GM21619 (cell line): ENCODE data around the gene EXOC1.
A peak's percentile ranks its signal among the peaks of the same experiment; 100 is the strongest.

Experiments
- ATAC-seq: cut with Tn5 transposase; IDR thresholded peaks from one replicate; pipeline ENCODE4 v1.9.1; 2021; ENCODE audit not compliant: unreplicated experiment

EXOC1 gene

GRCh38 chr4:55849724-55850123, 3.7 kb upstream of the EXOC1 start:
- no peak for ATAC-seq

GRCh38 chr4:55851885-55852284, 1.6 kb upstream of the EXOC1 start:
- no peak for ATAC-seq

- ATAC-seq, result no peak
These were observed 681 bp downstream of the EXOC1 start for GRCh38 chr4:55854129-55854528.

- no peak for ATAC-seq
These were observed 4.1 kb downstream of the EXOC1 start for GRCh38 chr4:55857586-55857985.

- ATAC-seq, result no peak
These were observed 6.3 kb downstream of the EXOC1 start for GRCh38 chr4:55859711-55860110.

GRCh38 chr4:55864577-55865223, 11.3 kb downstream of the EXOC1 start:
- no peak for ATAC-seq

- no peak for ATAC-seq
These were observed 11.9 kb downstream of the EXOC1 start for GRCh38 chr4:55865228-55865806.

- ATAC-seq, result peak; percentile 86
These were observed 13.0 kb downstream of the EXOC1 start for GRCh38 chr4:55866290-55866907.

- ATAC-seq, result peak; percentile 87
These were observed 13.6 kb downstream of the EXOC1 start for GRCh38 chr4:55866973-55867574.

GRCh38 chr4:55868581-55869090, 15.2 kb downstream of the EXOC1 start:
- ATAC-seq, result no peak

GRCh38 chr4:55871299-55871800, 17.9 kb downstream of the EXOC1 start:
- no peak for ATAC-seq

- ATAC-seq, result no peak
These were observed 21.4 kb downstream of the EXOC1 start for GRCh38 chr4:55874831-55875230.

- ATAC-seq, result no peak
These were observed 22.9 kb downstream of the EXOC1 start for GRCh38 chr4:55876387-55876786.

GRCh38 chr4:55879224-55879623, 25.8 kb downstream of the EXOC1 start:
- ATAC-seq, result no peak

- ATAC-seq, result no peak
These were observed 27.3 kb downstream of the EXOC1 start for GRCh38 chr4:55880652-55881280.

- ATAC-seq, result no peak
These were observed 30.8 kb downstream of the EXOC1 start for GRCh38 chr4:55884093-55884850.

- ATAC-seq, result no peak
These were observed 31.4 kb downstream of the EXOC1 start for GRCh38 chr4:55884851-55885219.

- no peak for ATAC-seq
These were observed 34.1 kb downstream of the EXOC1 start for GRCh38 chr4:55887594-55887993.

- no peak for ATAC-seq
These were observed 38.7 kb downstream of the EXOC1 start for GRCh38 chr4:55892156-55892555.

GRCh38 chr4:55896622-55897021, 43.2 kb downstream of the EXOC1 start:
- no peak for ATAC-seq

- no peak for ATAC-seq
These were observed 49.2 kb downstream of the EXOC1 start for GRCh38 chr4:55902677-55903076.
